HepG2 (cell line): Measurements from ENCODE around the gene ACVR2A.

ENCODE experiments used
- CTCF ChIP-seq: sonication (generic); formaldehyde crosslinking; IDR thresholded peaks from 2 replicates; pipeline ENCODE4 v1.5.0; 2020; ENCODE audit warnings: mild to moderate bottlenecking, missing genetic modification reagents, moderate library complexity
- ZNF101 ChIP-seq: sonication (generic); formaldehyde crosslinking; IDR thresholded peaks from 2 replicates; pipeline ENCODE4 v1.4.0; 2020; ENCODE audit warnings: mild to moderate bottlenecking, low read depth, missing genetic modification reagents, borderline replicate concordance
- TF ChIP-seq, protein P1 (sequence below): sonication (generic); formaldehyde crosslinking; IDR thresholded peaks from 2 replicates; pipeline ENCODE4 v1.5.1; 2020; ENCODE audit warnings: mild to moderate bottlenecking, missing genetic modification reagents, borderline replicate concordance

DNA sequence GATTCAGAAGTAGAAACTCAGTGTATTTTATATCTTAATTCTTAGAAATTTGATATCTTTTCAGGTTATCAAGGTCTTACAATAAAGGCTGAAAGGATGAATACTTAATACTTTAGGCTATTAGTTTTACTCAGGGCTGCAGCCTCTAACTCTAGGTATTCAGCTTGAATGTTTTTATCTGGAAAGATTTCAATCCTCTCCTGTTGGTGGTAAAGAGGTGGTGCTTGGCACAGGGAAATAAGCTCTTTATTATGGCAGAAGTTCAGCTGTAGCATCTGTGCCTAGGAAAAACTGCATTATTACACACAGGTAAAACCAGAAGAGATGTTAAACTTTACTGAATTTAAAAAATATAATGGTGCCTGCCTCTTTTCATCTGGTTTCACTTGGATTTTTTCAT lies 11.1 kb downstream of the ACVR2A start:
- TF ChIP-seq CTCF (CRISPR knock-in tag) (no peak), ZNF101 (CRISPR knock-in tag) (no peak)
- TF ChIP-seq, protein P1, sequence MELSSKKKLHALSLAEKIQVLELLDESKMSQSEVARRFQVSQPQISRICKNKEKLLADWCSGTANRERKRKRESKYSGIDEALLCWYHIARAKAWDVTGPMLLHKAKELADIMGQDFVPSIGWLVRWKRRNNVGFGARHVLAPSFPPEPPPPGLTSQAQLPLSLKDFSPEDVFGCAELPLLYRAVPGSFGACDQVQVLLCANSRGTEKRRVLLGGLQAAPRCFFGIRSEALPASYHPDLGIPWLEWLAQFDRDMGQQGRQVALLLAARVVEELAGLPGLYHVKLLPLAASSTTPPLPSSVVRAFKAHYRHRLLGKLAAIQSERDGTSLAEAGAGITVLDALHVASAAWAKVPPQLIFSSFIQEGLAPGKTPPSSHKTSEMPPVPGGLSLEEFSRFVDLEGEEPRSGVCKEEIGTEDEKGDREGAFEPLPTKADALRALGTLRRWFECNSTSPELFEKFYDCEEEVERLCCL (CRISPR knock-in tag), result no peak
